Psoas muscle (tissue), 8 donors: ENCODE results near the gene ZNF221. TPM values are rescaled to one million over a fixed set of nuclear protein-coding genes. Genes with fewer than 3 reads are reported as not detected.

Experiments used
- ATAC-seq, 4 donors: fragments of 200-7000 bp; cut with Tn5 transposase; one replicate each; pipeline ENCODE4 v1.9.1; 2020; ENCODE audit warnings: moderate library complexity in 3 of 4, mild to moderate bottlenecking in 2 of 4
- DNase-seq, 2 donors: peaks; one replicate each; pipeline ENCODE4 v3.0.0-alpha.2; 2020
- H3K27ac ChIP-seq: fragments of 200-600 bp; one replicate; pipeline ENCODE4 v1.8.0; 2022
- H3K27me3 ChIP-seq, 3 donors: fragments of 200-600 bp in 1 of 3; one replicate each; pipeline versions ENCODE4 v1.6.1 to v1.8.0; 2013 to 2022; ENCODE audit warnings: low read length in 2 of 3, mild to moderate bottlenecking in 2 of 3, moderate library complexity in 1 of 3; ENCODE audit not compliant: insufficient read depth in 3 of 3
- H3K36me3 ChIP-seq, 2 donors: fragments of 200-600 bp in 1 of 2; one replicate each; pipeline versions ENCODE4 v1.6.1 to v1.8.0; 2013 to 2022; ENCODE audit warnings: low read depth in 1 of 2, mild to moderate bottlenecking in 1 of 2, moderate library complexity in 1 of 2; ENCODE audit not compliant: insufficient read depth in 1 of 2
- H3K4me1 ChIP-seq: fragments of 200-600 bp; one replicate; pipeline ENCODE4 v1.8.0; 2022
- H3K4me3 ChIP-seq: fragments of 200-600 bp; one replicate; pipeline ENCODE4 v1.8.0; 2022; ENCODE audit warnings: mild to moderate bottlenecking
- H3K9me3 ChIP-seq: fragments of 200-600 bp; one replicate; pipeline ENCODE4 v1.8.0; 2022
- CTCF ChIP-seq: fragments of 200-600 bp; IDR thresholded peaks from one replicate; pipeline ENCODE4 v1.8.0; 2022; ENCODE audit warnings: antibody characterized with exemption
- WGBS, 3 donors: extraction: QIAGEN DNeasy Blood & Tissue Kit; methylation state at CpG; one replicate each; pipeline versions ENCODE4 v1.1.6 to v1.1.7; 2013; 5-methylcytosine and 5-hydroxymethylcytosine counted together
- intact Hi-C, 2 donors: fragments of 100-400 bp; cut with DNase I; formaldehyde crosslinking; loops; one replicate each; pipeline versions ENCODE4 v1.11.0 to v1.14.2; 2022
- polyA plus RNA-seq, 3 donors: library from polyadenylated mRNA; stranded (reverse); fragments of 200-250 nt; gene quantifications; one replicate each; pipeline ENCODE4 v1.2.3, GENCODE V29; 2013
- total RNA-seq, 4 donors: library from RNA; stranded (reverse); fragmentation: NEBNext Ultra II Directional in 2 of 4; extraction: Animal tissue kit (Norgen Biotek cat#: 25700) in 2 of 4; gene quantifications; one replicate each; pipeline versions ENCODE4 v1.2.1 to v1.2.4, GENCODE V29; 2021 to 2023
- donor health status: healthy with polysubstance abuse.
- donor health status: DM: no; HTN: no; CAD: no; lungs with moderate emphysema.
- donor health status: Bipolar disorder and iron deficiency.
- donor health status: healthy.
- donor health status: DM: yes; HTN: yes; CAD: no.
- donor health status: DM: no; HTN: no; CAD: no.
- donor health status: DM: no; HTN: no; CAD: no.
- donor health status: DM: yes; HTN: yes; CAD: no.

ZNF221 gene
- total and polyA plus RNA-seq, 7 donors = 0.23 to 2.5 (median 0.75) TPM

GRCh38 chr19:44007473-44007872 is 56.4 kb downstream of the ZNF221 start:
- no peak overlapping the region for H3K4me3 ChIP-seq
- H3K9me3 ChIP-seq = peaks cover 60% of the 10 kb centered on the region
- H3K27me3 ChIP-seq = no peaks in the 10 kb centered on the region
- peaks cover 8% of the 10 kb centered on the region for H3K4me1 ChIP-seq
- DNase-seq = no peak
- ATAC-seq = no peak
- intact Hi-C loops = loop anchor here in 1 of 2 donors (10.0 kb wide), 1 partner anchor 87 kb away; the partner anchor contains the start of gene ZNF224
- 98 to 100% (median 100%) methylated on average over 6 of the region's 6 CpGs for WGBS, 3 donors
- no peak for TF ChIP-seq CTCF
- peaks cover 40 to 57% of the 10 kb centered on the region in 2 donors for H3K36me3 ChIP-seq
- no peak overlapping the region for H3K27ac ChIP-seq

- H3K27me3 ChIP-seq = no peaks in the 10 kb centered on the region
- intact Hi-C loops = no loop called here
- no peak for DNase-seq
- ATAC-seq = no peak
- no peak overlapping the region for H3K4me3 ChIP-seq
- no peak overlapping the region for H3K27ac ChIP-seq
- TF ChIP-seq CTCF = no peak
- 95 to 99% (median 96%) methylated on average over 5 of the region's 5 CpGs for WGBS, 3 donors
- peaks cover 78% of the 10 kb centered on the region for H3K9me3 ChIP-seq
- no peaks in the 10 kb centered on the region for H3K4me1 ChIP-seq
- H3K36me3 ChIP-seq = peaks cover 40 to 57% of the 10 kb centered on the region in 2 donors
Measured at GRCh38 chr19:44010468-44010867, 59.4 kb downstream of the ZNF221 start.

Other genes starting within 250 kb of the ZNF221 start
- not detected for gene IRGC, start 235.2 kb upstream of the ZNF221 start, total RNA-seq
- not detected for gene IRGC, start 235.2 kb upstream of the ZNF221 start, polyA plus RNA-seq
- 10 to 100 TPM; 11.6 to 27.1 (median 15.1) TPM for gene SMG9, start 196.3 kb upstream of the ZNF221 start, total RNA-seq
- 10 to 100 TPM; 10.1 to 29.1 (median 13.7) TPM for gene SMG9, start 196.3 kb upstream of the ZNF221 start, polyA plus RNA-seq
- gene KCNN4, start 170.3 kb upstream of the ZNF221 start, total RNA-seq = under 1 TPM; 0.26 to 0.89 (median 0.40) TPM
- gene KCNN4, start 170.3 kb upstream of the ZNF221 start, polyA plus RNA-seq = under 1 TPM; 0.09 to 0.43 (median 0.21) TPM
- under 1 TPM; 0.23 to 0.79 (median 0.58) TPM for gene LYPD5, start 148.8 kb upstream of the ZNF221 start, total RNA-seq
- gene LYPD5, start 148.8 kb upstream of the ZNF221 start, polyA plus RNA-seq = under 1 TPM; 0.22 to 0.27 (median 0.26) TPM
- 1 to 10 TPM; 3.1 to 8.7 (median 4.6) TPM for gene ZNF283, start 123.9 kb upstream of the ZNF221 start, total RNA-seq
- gene ZNF283, start 123.9 kb upstream of the ZNF221 start, polyA plus RNA-seq = 1 to 10 TPM in 2 of 3 donors, under 1 TPM in 1; 0.79 to 7.8 (median 1.0) TPM
- 1 to 10 TPM in 2 of 4 donors, under 1 TPM in 2; 0.67 to 2.2 (median 1.3) TPM for gene ZNF404, start 67.3 kb upstream of the ZNF221 start, total RNA-seq
- 1 to 10 TPM in 1 of 3 donors, under 1 TPM in 2; 0.27 to 3.8 (median 0.76) TPM for gene ZNF404, start 67.3 kb upstream of the ZNF221 start, polyA plus RNA-seq
- gene ZNF45, start 15.9 kb upstream of the ZNF221 start, total RNA-seq = 1 to 10 TPM; 3.5 to 9.5 (median 4.9) TPM
- 1 to 10 TPM; 2.0 to 7.2 (median 2.3) TPM for gene ZNF45, start 15.9 kb upstream of the ZNF221 start, polyA plus RNA-seq
- gene ZNF155, start 33.0 kb downstream of the ZNF221 start, total RNA-seq = 1 to 10 TPM; 1.5 to 4.0 (median 2.5) TPM
- gene ZNF155, start 33.0 kb downstream of the ZNF221 start, polyA plus RNA-seq = 1 to 10 TPM; 1.5 to 2.3 (median 1.6) TPM
- gene ZNF230, start 51.7 kb downstream of the ZNF221 start, total RNA-seq = 1 to 10 TPM in 3 of 4 donors, under 1 TPM in 1; 0.25 to 1.8 (median 1.2) TPM
- gene ZNF230, start 51.7 kb downstream of the ZNF221 start, polyA plus RNA-seq = 1 to 10 TPM in 1 of 3 donors, under 1 TPM in 2; 0.39 to 1.6 (median 0.55) TPM
- gene ZNF222, start 74.2 kb downstream of the ZNF221 start, total RNA-seq = 1 to 10 TPM in 3 of 4 donors, under 1 TPM in 1; 0.47 to 1.9 (median 1.6) TPM
- gene ZNF222, start 74.2 kb downstream of the ZNF221 start, polyA plus RNA-seq = 1 to 10 TPM; 2.1 to 4.0 (median 2.4) TPM
- gene ZNF223, start 100.8 kb downstream of the ZNF221 start, total RNA-seq = 1 to 10 TPM in 1 of 4 donors, under 1 TPM in 3; 0.19 to 1.5 (median 0.64) TPM
- gene ZNF223, start 100.8 kb downstream of the ZNF221 start, polyA plus RNA-seq = 1 to 10 TPM; 1.4 to 2.3 (median 1.6) TPM
- 1 to 10 TPM in 2 of 4 donors, under 1 TPM in 2; 0.66 to 1.1 (median 0.91) TPM for gene ZNF284, start 120.9 kb downstream of the ZNF221 start, total RNA-seq
- gene ZNF284, start 120.9 kb downstream of the ZNF221 start, polyA plus RNA-seq = under 1 TPM; 0.32 to 0.82 (median 0.40) TPM
- 10 to 100 TPM in 1 of 4 donors, 1 to 10 TPM in 3; 3.6 to 10.2 (median 6.4) TPM for gene ZNF224, start 143.1 kb downstream of the ZNF221 start, total RNA-seq
- 1 to 10 TPM; 3.2 to 6.8 (median 3.3) TPM for gene ZNF224, start 143.1 kb downstream of the ZNF221 start, polyA plus RNA-seq
- gene ZNF225, start 162.2 kb downstream of the ZNF221 start, total RNA-seq = 1 to 10 TPM in 3 of 4 donors, under 1 TPM in 1; 0.61 to 2.9 (median 1.4) TPM
- gene ZNF225, start 162.2 kb downstream of the ZNF221 start, polyA plus RNA-seq = 1 to 10 TPM in 1 of 3 donors, under 1 TPM in 2; 0.46 to 1.4 (median 0.66) TPM
- 1 to 10 TPM; 4.0 to 6.4 (median 4.1) TPM for gene ZNF234, start 190.3 kb downstream of the ZNF221 start, total RNA-seq
- gene ZNF234, start 190.3 kb downstream of the ZNF221 start, polyA plus RNA-seq = 1 to 10 TPM; 1.1 to 6.5 (median 1.6) TPM
- 1 to 10 TPM; 4.4 to 8.6 (median 7.8) TPM for gene ZNF226, start 213.9 kb downstream of the ZNF221 start, total RNA-seq
- gene ZNF226, start 213.9 kb downstream of the ZNF221 start, polyA plus RNA-seq = 10 to 100 TPM in 1 of 3 donors, 1 to 10 TPM in 2; 2.5 to 12.0 (median 4.2) TPM